HG03175 (cell line): ENCODE results near the gene CYP27A1.

Source experiments
- ATAC-seq: cut with Tn5 transposase; IDR thresholded peaks from one replicate; pipeline ENCODE4 v1.9.1; 2021; ENCODE audit warnings: mild to moderate bottlenecking, moderate library complexity; ENCODE audit not compliant: unreplicated experiment

Gene CYP27A1

GRCh38 chr2:218809515-218809914 lies 27.6 kb downstream of the CYP27A1 start:
- no peak for ATAC-seq

GRCh38 chr2:218810256-218810655 lies 28.3 kb downstream of the CYP27A1 start:
- no peak for ATAC-seq

- ATAC-seq: no peak
Observed at GRCh38 chr2:218811382-218811781, 29.4 kb downstream of the CYP27A1 start.

- no peak for ATAC-seq
Observed at GRCh38 chr2:218812096-218812815, 30.3 kb downstream of the CYP27A1 start.

GRCh38 chr2:218812861-218813260 lies 30.9 kb downstream of the CYP27A1 start:
- no peak for ATAC-seq

GRCh38 chr2:218813771-218814460 lies 32.0 kb downstream of the CYP27A1 start:
- ATAC-seq: no peak

- ATAC-seq: no peak
Observed at GRCh38 chr2:218814540-218815243, 32.7 kb downstream of the CYP27A1 start.

- no peak for ATAC-seq
Observed at GRCh38 chr2:218815244-218815637, 33.3 kb downstream of the CYP27A1 start.

GRCh38 chr2:218815649-218816048 lies 33.7 kb downstream of the CYP27A1 start:
- ATAC-seq: no peak

GRCh38 chr2:218816561-218817011 lies 34.6 kb downstream of the CYP27A1 start:
- ATAC-seq: no peak

- no peak for ATAC-seq
Observed at GRCh38 chr2:218819093-218819492, 37.1 kb downstream of the CYP27A1 start.

GRCh38 chr2:218820746-218821369 lies 38.9 kb downstream of the CYP27A1 start:
- no peak for ATAC-seq

GRCh38 chr2:218821605-218822211 lies 39.8 kb downstream of the CYP27A1 start:
- ATAC-seq: no peak

GRCh38 chr2:218822622-218823021 lies 40.7 kb downstream of the CYP27A1 start:
- ATAC-seq: no peak

- no peak for ATAC-seq
Observed at GRCh38 chr2:218823196-218823855, 41.4 kb downstream of the CYP27A1 start.

GRCh38 chr2:218824004-218824403 lies 42.1 kb downstream of the CYP27A1 start:
- no peak for ATAC-seq

- ATAC-seq: no peak
Observed at GRCh38 chr2:218826791-218827190, 44.8 kb downstream of the CYP27A1 start.

GRCh38 chr2:218827701-218828476 lies 45.9 kb downstream of the CYP27A1 start:
- ATAC-seq: no peak

- ATAC-seq: no peak
Observed at GRCh38 chr2:218828477-218828778, 46.5 kb downstream of the CYP27A1 start.
